C4-2B (cell line): ENCODE measurements around the gene DENND2A.

Experiments
- H3K27ac ChIP-seq: fragments of 450-650 bp; 2 replicates; pipeline ENCODE4 v1.5.1; 2017
- ZFX ChIP-seq: fragments of 450-650 bp; IDR thresholded peaks from 2 replicates; pipeline ENCODE4 v1.6.1; 2017
- TF ChIP-seq, protein P1 (sequence below): fragments of 450-650 bp; conservative IDR thresholded peaks from 2 replicates; pipeline ENCODE4 v1.5.1; 2017; ENCODE audit warnings: mild to moderate bottlenecking

DENND2A gene

DNA sequence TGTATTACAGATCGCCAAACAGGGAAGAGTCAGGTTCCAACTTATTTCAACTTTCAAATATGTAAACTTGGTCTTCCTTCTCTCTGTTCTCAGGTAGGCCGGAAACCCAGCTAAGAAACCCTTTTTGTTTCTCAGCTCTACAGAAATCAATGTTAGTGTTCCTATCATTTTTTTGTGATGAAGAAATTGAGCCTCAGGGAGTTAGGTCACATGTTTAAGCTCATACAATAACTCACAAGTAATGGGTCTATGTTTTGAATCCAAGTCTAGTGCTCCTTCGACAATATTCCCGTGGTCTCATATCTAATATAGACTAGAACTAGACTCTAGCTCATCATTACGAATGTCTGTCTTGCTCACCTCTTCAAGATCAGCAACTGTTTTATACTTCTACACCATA lies 22.3 kb downstream of the DENND2A start:
- no peak overlapping the region for H3K27ac ChIP-seq
- TF ChIP-seq, protein P1, sequence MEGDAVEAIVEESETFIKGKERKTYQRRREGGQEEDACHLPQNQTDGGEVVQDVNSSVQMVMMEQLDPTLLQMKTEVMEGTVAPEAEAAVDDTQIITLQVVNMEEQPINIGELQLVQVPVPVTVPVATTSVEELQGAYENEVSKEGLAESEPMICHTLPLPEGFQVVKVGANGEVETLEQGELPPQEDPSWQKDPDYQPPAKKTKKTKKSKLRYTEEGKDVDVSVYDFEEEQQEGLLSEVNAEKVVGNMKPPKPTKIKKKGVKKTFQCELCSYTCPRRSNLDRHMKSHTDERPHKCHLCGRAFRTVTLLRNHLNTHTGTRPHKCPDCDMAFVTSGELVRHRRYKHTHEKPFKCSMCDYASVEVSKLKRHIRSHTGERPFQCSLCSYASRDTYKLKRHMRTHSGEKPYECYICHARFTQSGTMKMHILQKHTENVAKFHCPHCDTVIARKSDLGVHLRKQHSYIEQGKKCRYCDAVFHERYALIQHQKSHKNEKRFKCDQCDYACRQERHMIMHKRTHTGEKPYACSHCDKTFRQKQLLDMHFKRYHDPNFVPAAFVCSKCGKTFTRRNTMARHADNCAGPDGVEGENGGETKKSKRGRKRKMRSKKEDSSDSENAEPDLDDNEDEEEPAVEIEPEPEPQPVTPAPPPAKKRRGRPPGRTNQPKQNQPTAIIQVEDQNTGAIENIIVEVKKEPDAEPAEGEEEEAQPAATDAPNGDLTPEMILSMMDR = no peak
- no peak for TF ChIP-seq ZFX

DNA sequence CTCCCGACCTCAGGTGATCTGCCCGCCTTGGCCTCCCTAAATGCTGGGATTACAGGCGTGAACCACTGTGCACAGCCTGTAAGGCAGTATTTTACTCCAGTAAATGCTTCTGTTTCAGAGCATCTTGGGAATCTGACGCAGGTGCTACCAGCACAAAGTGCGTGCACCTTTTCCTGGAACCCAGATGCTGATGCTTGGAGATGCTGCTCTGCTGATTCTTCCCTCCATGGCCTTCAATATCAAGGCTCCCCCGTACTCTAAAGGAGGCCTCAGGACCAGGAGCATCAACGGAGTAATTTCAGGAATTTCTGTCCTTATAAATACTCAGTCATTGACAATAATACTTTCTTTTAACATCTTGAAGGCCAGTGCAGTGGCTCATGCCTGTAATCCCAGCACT lies 23.5 kb downstream of the DENND2A start:
- no peak overlapping the region for H3K27ac ChIP-seq
- TF ChIP-seq ZFX = no peak
- TF ChIP-seq, protein P1 = no peak

DNA sequence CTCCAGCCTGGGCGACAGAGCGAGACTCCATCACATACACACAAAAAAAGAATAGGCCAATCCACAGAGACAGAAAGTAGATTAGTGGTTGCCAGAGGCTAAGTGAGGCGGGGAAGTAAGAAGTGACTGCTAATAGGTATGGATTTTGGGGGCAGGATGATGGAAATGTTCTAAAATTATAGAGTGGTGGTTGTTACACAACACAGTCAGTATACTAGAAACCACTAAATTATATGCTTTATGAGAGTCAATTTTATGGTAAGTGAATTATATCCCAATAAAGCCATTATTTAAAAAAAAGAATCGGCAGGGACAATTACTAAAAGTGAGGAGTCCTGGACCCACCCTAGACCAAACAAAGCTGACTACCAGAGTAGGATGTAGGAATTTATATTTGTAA lies 24.3 kb downstream of the DENND2A start:
- no peak for TF ChIP-seq ZFX
- TF ChIP-seq, protein P1 = no peak
- H3K27ac ChIP-seq = no peak overlapping the region

DNA sequence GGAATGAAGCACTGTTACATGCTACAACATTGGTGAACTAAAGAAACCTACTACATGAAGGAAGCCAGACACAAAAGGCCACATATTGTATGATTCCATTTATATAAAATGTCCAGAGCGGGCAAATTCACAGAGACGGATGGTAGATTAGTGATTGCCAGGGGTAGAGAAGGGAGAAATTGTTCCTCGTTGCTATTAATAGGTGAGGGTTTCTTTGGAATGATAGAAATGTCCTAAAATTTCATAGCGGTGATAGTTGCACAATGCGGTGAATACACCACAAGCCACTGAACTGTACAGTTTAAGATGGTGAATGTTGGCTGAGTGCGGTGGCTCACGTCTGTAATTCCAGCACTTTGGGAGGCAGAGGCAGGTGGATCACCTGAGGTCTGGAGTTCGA lies 29.0 kb downstream of the DENND2A start:
- no peak overlapping the region for H3K27ac ChIP-seq
- TF ChIP-seq, protein P1 = no peak
- TF ChIP-seq ZFX = no peak

DNA sequence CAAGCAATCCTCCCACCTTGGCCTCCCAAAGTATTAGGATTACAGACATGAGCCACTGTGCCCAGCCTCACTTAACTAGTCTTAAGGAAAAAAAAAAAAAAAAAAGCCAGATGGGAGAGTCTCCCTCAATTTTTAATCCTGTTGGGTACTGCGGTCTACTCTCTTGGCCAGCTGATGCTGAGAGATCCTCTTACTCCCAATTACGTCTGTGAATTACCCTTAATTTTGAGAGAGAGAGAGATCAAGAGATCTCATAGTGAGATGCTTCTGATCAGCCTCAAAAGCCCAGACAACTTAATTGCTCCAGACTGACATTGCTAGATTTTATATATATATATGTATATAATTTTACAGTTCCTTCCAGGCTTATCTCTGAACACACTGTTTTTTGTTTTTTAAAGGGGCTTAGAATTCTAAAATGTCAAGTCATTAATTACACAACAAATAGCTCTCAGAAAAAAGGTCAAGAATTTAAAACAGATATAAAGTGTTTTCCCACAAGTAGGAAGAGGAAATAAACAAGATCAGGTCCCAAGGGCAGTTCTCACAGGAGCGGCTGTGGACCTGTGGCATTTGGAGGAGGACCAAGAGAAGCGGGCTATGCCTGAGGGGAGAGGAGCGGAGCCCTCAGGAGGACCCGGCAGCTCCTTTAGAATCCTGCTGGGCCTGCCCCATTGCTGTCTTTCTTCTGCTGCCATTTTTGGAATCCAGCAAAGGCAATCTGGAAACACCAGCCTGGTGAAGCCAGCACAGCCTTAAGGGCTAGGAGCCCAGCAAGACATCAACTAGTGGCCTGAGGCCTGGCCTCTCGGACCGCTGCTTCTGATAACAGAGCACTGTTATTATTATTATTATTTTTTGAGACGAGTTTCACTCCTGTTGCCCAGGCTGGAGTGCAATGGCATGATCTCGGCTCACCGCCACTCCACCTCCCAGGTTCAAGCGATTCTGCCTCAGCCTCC lies 30.1 kb downstream of the DENND2A start:
- H3K27ac ChIP-seq = no peak overlapping the region
- TF ChIP-seq, protein P1 = no peak
- no peak for TF ChIP-seq ZFX

DNA sequence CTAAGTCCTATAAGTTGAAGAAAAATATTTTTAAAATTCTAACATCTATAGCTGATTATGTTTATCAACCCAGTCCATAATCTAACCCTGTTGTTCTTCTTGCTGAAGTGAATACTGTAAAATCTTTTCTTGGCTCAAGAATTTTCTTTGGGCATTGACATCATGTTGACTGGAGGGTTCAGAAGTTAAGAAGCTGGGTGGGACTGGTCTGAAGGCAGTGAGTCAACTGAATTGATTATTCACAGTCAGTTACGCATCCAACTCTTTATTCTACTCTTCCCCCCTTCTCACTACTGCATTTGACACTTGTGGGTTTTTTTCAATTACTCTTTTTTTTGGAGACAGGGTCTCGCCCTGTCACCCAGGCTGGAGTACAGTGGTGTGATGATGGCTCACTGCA lies 31.0 kb downstream of the DENND2A start:
- H3K27ac ChIP-seq = no peak overlapping the region
- no peak for TF ChIP-seq ZFX
- TF ChIP-seq, protein P1 = no peak

DNA sequence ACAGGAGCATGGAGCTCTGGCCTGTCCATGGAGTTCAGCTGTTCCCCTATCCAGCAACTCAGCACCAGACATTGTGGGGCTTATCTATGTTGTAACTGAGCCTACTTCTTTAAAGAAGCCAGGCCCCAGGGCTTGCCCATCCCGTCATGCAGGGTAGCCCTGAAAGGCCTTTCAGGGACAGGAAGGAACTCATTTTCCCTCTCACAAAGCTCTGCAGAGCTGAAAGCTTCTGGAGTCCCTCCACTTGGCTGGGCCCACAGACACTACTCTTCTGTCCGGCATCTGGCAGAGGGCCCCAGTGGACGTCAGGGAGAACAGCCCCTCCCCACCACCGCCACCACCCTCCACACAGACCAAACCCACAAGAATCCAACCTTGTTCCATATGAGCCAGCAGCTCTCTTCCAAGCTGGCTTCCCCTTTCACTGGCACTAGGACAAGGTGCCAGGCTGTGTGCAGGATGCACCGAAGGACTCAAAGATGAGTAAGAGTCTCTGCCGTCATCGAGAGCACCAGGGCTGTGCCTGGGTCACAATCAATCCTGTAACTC lies 33.1 kb downstream of the DENND2A start:
- TF ChIP-seq, protein P1 = no peak
- no peak overlapping the region for H3K27ac ChIP-seq
